Measurements from ENCODE around the gene AKAP7. TPM values are rescaled to one million over a fixed set of nuclear protein-coding genes. Genes with fewer than 3 reads are reported as not detected.

The AKAP7 gene
- total RNA-seq, 4 donors from 2014 or later, result 6.2 to 18.7 (median 8.4) TPM

GRCh38 chr6:131183427-131184095, 48.3 kb downstream of the AKAP7 start:
- Histone ChIP-seq H3K4me1 (no peaks in the 10 kb centered on the region), H3K27ac (replicated peaks in 1 of 4) (no peak overlapping the region), H3K4me3 (no peak overlapping the region), H3K9me3 (no peaks in the 10 kb centered on the region), H3K36me3 (peaks cover 3 to 28% (median 18%) of the 10 kb centered on the region in 4 donors), H3K27me3 (no peaks in the 10 kb centered on the region)
- WGBS, result 97% methylated on average over 5 of the region's 5 CpGs
- no peak for TF ChIP-seq POLR2A (IDR thresholded peaks at IDR 0.05; ENCODE audit: low read depth)
- no peak for TF ChIP-seq EP300 (IDR thresholded peaks at IDR 0.05)
- no peak for TF ChIP-seq CTCF (IDR thresholded peaks at IDR 0.05)
- TF ChIP-seq POLR2AphosphoS5 (IDR thresholded peaks at IDR 0.05), result no peak
- DNase-seq (ENCODE audit: extremely low spot score), result no peak
- intact Hi-C loops (cut with DNase I), result no loop called here

GRCh38 chr6:131191590-131191989, 56.3 kb downstream of the AKAP7 start:
- no peak overlapping the region for H3K27ac ChIP-seq (replicated peaks in 1 of 4)
- intact Hi-C loops (cut with DNase I), result no loop called here
- H3K4me1 ChIP-seq, result no peaks in the 10 kb centered on the region
- WGBS, result 91% methylated on average over 3 of the region's 3 CpGs
- peaks cover 0 to 23% (median 13%) of the 10 kb centered on the region in 4 donors for H3K9me3 ChIP-seq
- H3K36me3 ChIP-seq, result peaks cover 0 to 10% (median 2%) of the 10 kb centered on the region in 4 donors
- H3K27me3 ChIP-seq, result no peaks in the 10 kb centered on the region
- no peak overlapping the region for H3K4me3 ChIP-seq
- no peak for DNase-seq (ENCODE audit: extremely low spot score)
- TF ChIP-seq EP300 (IDR thresholded peaks at IDR 0.05) (no peak), CTCF (IDR thresholded peaks at IDR 0.05) (no peak), POLR2A (IDR thresholded peaks at IDR 0.05; ENCODE audit: low read depth) (no peak), POLR2AphosphoS5 (IDR thresholded peaks at IDR 0.05) (no peak)

DNA sequence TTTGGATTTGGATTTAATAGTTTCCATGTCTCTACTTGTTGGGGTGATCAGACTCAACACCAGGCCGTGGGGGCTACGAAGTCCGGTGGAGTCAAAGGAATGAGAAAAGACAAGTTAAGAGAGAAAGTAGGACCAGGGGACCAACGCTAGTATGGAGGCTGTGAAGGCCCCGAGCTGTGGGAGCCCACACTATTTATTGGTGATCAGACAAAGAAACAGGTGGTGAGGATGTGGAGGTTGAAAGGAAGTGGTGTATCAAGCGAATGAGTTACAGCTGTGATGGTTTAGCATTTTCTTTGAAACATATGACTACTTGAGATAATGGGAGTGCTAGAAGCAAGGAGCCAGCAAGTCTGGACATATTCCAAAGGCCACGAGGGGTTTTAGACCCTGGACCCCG, 62.4 kb downstream of the AKAP7 start:
- Histone ChIP-seq H3K4me1 (no peaks in the 10 kb centered on the region), H3K27ac (replicated peaks in 1 of 4) (no peak overlapping the region), H3K4me3 (no peak overlapping the region), H3K36me3 (peaks cover 3 to 25% (median 7%) of the 10 kb centered on the region in 4 donors), H3K9me3 (peaks cover 0 to 11% (median 3%) of the 10 kb centered on the region in 4 donors), H3K27me3 (no peaks in the 10 kb centered on the region)
- no peak for TF ChIP-seq POLR2AphosphoS5 (IDR thresholded peaks at IDR 0.05)
- TF ChIP-seq CTCF (IDR thresholded peaks at IDR 0.05), result no peak
- 71% methylated on average over 8 of the region's 8 CpGs for WGBS
- intact Hi-C loops (cut with DNase I), result no loop called here
- no peak for DNase-seq (ENCODE audit: extremely low spot score)

GRCh38 chr6:131199568-131200272, 64.5 kb downstream of the AKAP7 start:
- Histone ChIP-seq H3K4me3 (no peak overlapping the region), H3K36me3 (peaks cover 3 to 25% (median 7%) of the 10 kb centered on the region in 4 donors), H3K27ac (replicated peaks in 1 of 4) (no peak overlapping the region), H3K27me3 (no peaks in the 10 kb centered on the region), H3K9me3 (no peaks in the 10 kb centered on the region), H3K4me1 (no peaks in the 10 kb centered on the region)
- no peak for TF ChIP-seq EP300 (IDR thresholded peaks at IDR 0.05)
- TF ChIP-seq POLR2A (IDR thresholded peaks at IDR 0.05; ENCODE audit: low read depth), result no peak
- TF ChIP-seq POLR2AphosphoS5 (IDR thresholded peaks at IDR 0.05), result no peak
- peak; percentile 15 to 33 (median 21) for TF ChIP-seq CTCF (IDR thresholded peaks at IDR 0.05)
- DNase-seq (ENCODE audit: extremely low spot score), result no peak
- 61% methylated on average over 10 of the region's 10 CpGs for WGBS
- intact Hi-C loops (cut with DNase I), result no loop called here
